ENCODE results near the gene GFM2. TPM values are rescaled to one million over a fixed set of nuclear protein-coding genes. Genes with fewer than 3 reads are reported as not detected.
"Not testable (repeated sequence)": the region's sequence is repeated elsewhere in the genome, so short reads cannot be mapped to it uniquely, and the experiment has no call there.

Gene GFM2
- total and polyA plus RNA-seq, 10 donors = 15.4 to 34.2 (median 20.8) TPM

GRCh38 chr5:74761241-74761640 is 5.7 kb downstream of the GFM2 start:
- Histone ChIP-seq H3K36me3 (peaks cover 0 to 76% (median 43%) of the 10 kb centered on the region in 6 donors), H3K4me3 (no peak overlapping the region), H3K27ac (no peak overlapping the region), H3K27me3 (replicated peaks in 1 of 7) (no peaks in the 10 kb centered on the region), H3K9me3 (peaks cover 0 to 8% (median 5%) of the 10 kb centered on the region in 8 donors), H3K4me1 (peaks cover 10 to 42% (median 30%) of the 10 kb centered on the region in 6 donors)
- intact Hi-C loops (cut with DNase I; ENCODE audit: low total_unique reads) = loop anchor here (10.0 kb wide), 1 partner anchor 164 kb away; no protein-coding TSS in a partner anchor
- DNase-seq = no peak
- 83 to 95% (median 86%) methylated on average over 1 of the region's 1 CpG for WGBS, 5 donors
- TF ChIP-seq POLR2AphosphoS5 (IDR thresholded peaks at IDR 0.05) = no peak
- no peak for TF ChIP-seq POLR2A (IDR thresholded peaks at IDR 0.05)
- no peak for TF ChIP-seq CTCF (IDR thresholded peaks at IDR 0.05 in 8 of 11, conservative IDR thresholded peaks at IDR 0.05 in 3 of 11)

- peaks cover 0 to 96% (median 74%) of the 10 kb centered on the region in 6 donors for H3K36me3 ChIP-seq
- H3K27me3 ChIP-seq (replicated peaks in 1 of 7); H3K27ac ChIP-seq; H3K4me3 ChIP-seq; H3K4me1 ChIP-seq; DNase-seq; H3K9me3 ChIP-seq; intact Hi-C loops (cut with DNase I; ENCODE audit: low total_unique reads): not testable (repeated sequence)
- 97 to 100% (median 99%) methylated on average over 4 of the region's 4 CpGs for WGBS, 5 donors
Observed at GRCh38 chr5:74748742-74749141, 18.2 kb downstream of the GFM2 start.

- no peak for DNase-seq
- Histone ChIP-seq H3K4me3 (no peak overlapping the region), H3K27me3 (replicated peaks in 1 of 7) (no peaks in the 10 kb centered on the region), H3K4me1 (no peaks in the 10 kb centered on the region), H3K9me3 (no peaks in the 10 kb centered on the region), H3K36me3 (peaks cover 0 to 100% (median 67%) of the 10 kb centered on the region in 6 donors), H3K27ac (no peak overlapping the region)
- TF ChIP-seq POLR2AphosphoS5 (IDR thresholded peaks at IDR 0.05) = no peak
- TF ChIP-seq CTCF (IDR thresholded peaks at IDR 0.05 in 8 of 11, conservative IDR thresholded peaks at IDR 0.05 in 3 of 11) = no peak
- no peak for TF ChIP-seq POLR2A (IDR thresholded peaks at IDR 0.05)
- 96 to 99% (median 97%) methylated on average over 4 of the region's 4 CpGs for WGBS, 5 donors
- intact Hi-C loops (cut with DNase I; ENCODE audit: low total_unique reads) = no loop called here
Observed at GRCh38 chr5:74738406-74738805, 28.5 kb downstream of the GFM2 start.

- TF ChIP-seq POLR2AphosphoS5 (IDR thresholded peaks at IDR 0.05) (no peak), CTCF (IDR thresholded peaks at IDR 0.05 in 8 of 11, conservative IDR thresholded peaks at IDR 0.05 in 3 of 11) (no peak)
- Histone ChIP-seq H3K4me3 (no peak overlapping the region), H3K36me3 (peaks cover 0 to 100% (median 63%) of the 10 kb centered on the region in 6 donors), H3K9me3 (no peaks in the 10 kb centered on the region), H3K27me3 (replicated peaks in 1 of 7) (no peaks in the 10 kb centered on the region), H3K4me1 (no peaks in the 10 kb centered on the region), H3K27ac (no peak overlapping the region)
- intact Hi-C loops (cut with DNase I; ENCODE audit: low total_unique reads) = no loop called here
- DNase-seq = no peak
- WGBS, 5 donors = 84 to 98% (median 94%) methylated on average over 6 of the region's 6 CpGs
Observed at GRCh38 chr5:74736759-74737158, 30.2 kb downstream of the GFM2 start.

GRCh38 chr5:74725331-74725730 is 41.6 kb downstream of the GFM2 start:
- Histone ChIP-seq H3K27ac (no peak overlapping the region), H3K9me3 (no peaks in the 10 kb centered on the region), H3K36me3 (peaks cover 2 to 100% (median 66%) of the 10 kb centered on the region in 6 donors), H3K27me3 (replicated peaks in 1 of 7) (no peaks in the 10 kb centered on the region), H3K4me1 (no peaks in the 10 kb centered on the region), H3K4me3 (no peak overlapping the region)
- no peak for DNase-seq
- no peak for TF ChIP-seq POLR2AphosphoS5 (IDR thresholded peaks at IDR 0.05)
- no peak for TF ChIP-seq CTCF (IDR thresholded peaks at IDR 0.05 in 8 of 11, conservative IDR thresholded peaks at IDR 0.05 in 3 of 11)
- TF ChIP-seq POLR2A (IDR thresholded peaks at IDR 0.05) = no peak
- intact Hi-C loops (cut with DNase I; ENCODE audit: low total_unique reads) = no loop called here
- WGBS, 5 donors = 95 to 100% (median 100%) methylated on average over 1 of the region's 1 CpG

All from spleen (tissue), 11 donors.